HFFc6 (cell line): ENCODE results near the gene MLXIPL. TPM values are rescaled to one million over a fixed set of nuclear protein-coding genes. Genes with fewer than 3 reads are reported as not detected.
A peak's percentile ranks its signal among the peaks of the same experiment; 100 is the strongest.
"Not testable (repeated sequence)": the region's sequence is repeated elsewhere in the genome, so short reads cannot be mapped to it uniquely, and the experiment has no call there.

ENCODE experiments used
- DNase-seq: peaks from one replicate; pipeline ENCODE4 v3.0.0-alpha.2; 2018
- H3K27ac Mint-ChIP-seq: 2 replicates; pipeline ENCODE4 v1.8.0; 2020; ENCODE audit warnings: mild to moderate bottlenecking, mixed read lengths
- H3K27me3 Mint-ChIP-seq: 2 replicates; pipeline ENCODE4 v1.8.0; 2021; ENCODE audit warnings: mild to moderate bottlenecking, moderate library complexity, mixed read lengths; ENCODE audit not compliant: insufficient read depth
- H3K36me3 Mint-ChIP-seq: 2 replicates; pipeline ENCODE4 v1.8.0; 2021; ENCODE audit warnings: low read depth, mixed read lengths
- H3K4me1 Mint-ChIP-seq: 2 replicates; pipeline ENCODE4 v1.8.0; 2020; ENCODE audit warnings: low read depth, mixed read lengths
- H3K4me3 Mint-ChIP-seq: 2 replicates; pipeline ENCODE4 v1.8.0; 2020; ENCODE audit warnings: mild to moderate bottlenecking, moderate library complexity, mixed read lengths
- H3K9me3 Mint-ChIP-seq: 2 replicates; pipeline ENCODE4 v1.8.0; 2020; ENCODE audit warnings: mild to moderate bottlenecking, mixed read lengths
- CTCF ChIP-seq: fragments of 200-600 bp; sonication (generic); IDR thresholded peaks from 2 replicates; pipeline ENCODE4 v1.5.0; 2021; ENCODE audit warnings: antibody characterized with exemption, mild to moderate bottlenecking
- total RNA-seq, 6 experiments: library from RNA; stranded (reverse); fragmentation: NEBNext Ultra II Directional; extraction: Animal tissue kit (Norgen Biotek cat#: 25700); gene quantifications; 2 replicates in 1 of 6; 3 replicates in 5 of 6; pipeline ENCODE4 v1.2.3, GENCODE V29; 2021

The MLXIPL gene
- total RNA-seq, 6 experiments from 2014 or later: not detected

- no peak for TF ChIP-seq CTCF
- peaks cover 9% of the 10 kb centered on the region for H3K36me3 Mint-ChIP-seq
- DNase-seq: peak; percentile 89
- H3K27ac Mint-ChIP-seq: peak overlapping the region; percentile 70
- H3K9me3 Mint-ChIP-seq: no peaks in the 10 kb centered on the region
- peak overlapping the region; percentile 7 for H3K4me3 Mint-ChIP-seq
- H3K4me1 Mint-ChIP-seq: peaks cover 38% of the 10 kb centered on the region
- H3K27me3 Mint-ChIP-seq: peaks cover 3% of the 10 kb centered on the region
These were observed 64.0 kb downstream of the MLXIPL start for GRCh38 chr7:73560109-73560835.

GRCh38 chr7:73557397-73558257 is 66.7 kb downstream of the MLXIPL start, which contains the start of gene BCL7B:
Gene BCL7B, minus strand, starts transcription at chr7:73557690. Its CDS starts 112 bp downstream, at chr7:73557578.
- peak; percentile 19 for DNase-seq
- Mint-ChIP-seq H3K36me3 (peaks cover 14% of the 10 kb centered on the region), H3K9me3 (no peaks in the 10 kb centered on the region), H3K27ac (peak within 1 kb of the TSS; percentile 98), H3K27me3 (peaks cover 3% of the 10 kb centered on the region), H3K4me1 (peaks cover 40% of the 10 kb centered on the region), H3K4me3 (peak within 1 kb of the TSS; percentile 96)
- TF ChIP-seq CTCF: no peak

GRCh38 chr7:73557108-73557396 is 67.3 kb downstream of the MLXIPL start:
- peak overlapping the region; percentile 86 for H3K27ac Mint-ChIP-seq
- peaks cover 40% of the 10 kb centered on the region for H3K4me1 Mint-ChIP-seq
- H3K4me3 Mint-ChIP-seq: peak overlapping the region; percentile 96
- H3K27me3 Mint-ChIP-seq: peaks cover 2% of the 10 kb centered on the region
- no peak for TF ChIP-seq CTCF
- peaks cover 17% of the 10 kb centered on the region for H3K36me3 Mint-ChIP-seq
- peak; percentile 91 for DNase-seq
- H3K9me3 Mint-ChIP-seq: no peaks in the 10 kb centered on the region

GRCh38 chr7:73556208-73557107 is 67.9 kb downstream of the MLXIPL start:
- DNase-seq: no peak
- Mint-ChIP-seq H3K9me3 (no peaks in the 10 kb centered on the region), H3K27me3 (no peaks in the 10 kb centered on the region), H3K27ac (peak overlapping the region; percentile 79), H3K4me1 (peaks cover 40% of the 10 kb centered on the region), H3K36me3 (peaks cover 19% of the 10 kb centered on the region), H3K4me3 (peak overlapping the region; percentile 96)
- TF ChIP-seq CTCF: no peak

- peaks cover 37% of the 10 kb centered on the region for H3K4me1 Mint-ChIP-seq
- TF ChIP-seq CTCF: no peak
- H3K4me3 Mint-ChIP-seq: peak overlapping the region; percentile 96
- no peaks in the 10 kb centered on the region for H3K9me3 Mint-ChIP-seq
- no peak for DNase-seq
- H3K27ac Mint-ChIP-seq: peak overlapping the region; percentile 67
- peaks cover 24% of the 10 kb centered on the region for H3K36me3 Mint-ChIP-seq
- H3K27me3 Mint-ChIP-seq: no peaks in the 10 kb centered on the region
These were observed 68.8 kb downstream of the MLXIPL start for GRCh38 chr7:73555411-73555982.

GRCh38 chr7:73550093-73550492 is 74.2 kb downstream of the MLXIPL start:
- not testable (repeated sequence) for H3K9me3 Mint-ChIP-seq, DNase-seq, H3K27me3 Mint-ChIP-seq, H3K4me3 Mint-ChIP-seq, H3K27ac Mint-ChIP-seq
- H3K4me1 Mint-ChIP-seq: peaks cover 20% of the 10 kb centered on the region
- H3K36me3 Mint-ChIP-seq: peaks cover 23% of the 10 kb centered on the region
